Skeletal muscle satellite cell (primary cell): Measurements from ENCODE around the gene IL2RG.

Experiments
- H3K27me3 ChIP-seq: 2 replicates; pipeline ENCODE4 v1.7.0; 2013; ENCODE audit warnings: low read length; ENCODE audit not compliant: control insufficient read depth, insufficient read depth
- H3K36me3 ChIP-seq: 2 replicates; pipeline ENCODE4 v1.7.0; 2013; ENCODE audit warnings: mild to moderate bottlenecking, control low read depth, low read length; ENCODE audit not compliant: insufficient read depth
- H3K4me1 ChIP-seq: 2 replicates; pipeline ENCODE4 v1.7.0; 2013; ENCODE audit warnings: low read length; ENCODE audit not compliant: control insufficient read depth, insufficient read depth
- H3K4me2 ChIP-seq: 2 replicates; pipeline ENCODE4 v1.7.0; 2013; ENCODE audit warnings: mild to moderate bottlenecking, low read length
- H3K4me3 ChIP-seq: 2 replicates; pipeline ENCODE4 v1.7.0; 2013; ENCODE audit warnings: low read length
- H3K9ac ChIP-seq: 2 replicates; pipeline ENCODE4 v1.7.0; 2013; ENCODE audit warnings: mild to moderate bottlenecking, low read depth, low read length, moderate library complexity
- H3K9me3 ChIP-seq: replicated peaks from 2 replicates; pipeline ENCODE4 v1.7.0; 2013; ENCODE audit warnings: mild to moderate bottlenecking, control low read depth, low read length

Gene IL2RG

DNA sequence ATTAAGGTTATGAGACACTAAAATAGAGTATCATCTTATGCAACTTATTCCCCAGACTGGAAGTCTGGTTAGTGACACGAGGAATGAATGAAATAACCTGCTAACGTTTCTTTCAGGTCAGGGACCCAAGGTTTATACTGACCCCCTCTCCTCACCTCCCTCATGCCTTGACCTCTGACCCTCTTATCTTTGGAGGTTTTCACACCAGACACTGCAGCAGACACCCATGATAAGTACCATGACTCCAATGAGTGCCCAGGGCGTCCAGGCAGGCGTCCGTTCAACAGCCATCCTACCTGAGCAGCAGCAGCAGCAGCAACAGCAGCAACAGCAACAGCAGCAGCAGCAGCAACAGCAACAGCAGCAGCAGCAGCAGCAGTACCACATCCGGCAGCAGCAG lies 29.1 kb upstream of the IL2RG start:
- Histone ChIP-seq H3K9me3 (no peaks in the 10 kb centered on the region), H3K4me2 (no peak overlapping the region), H3K36me3 (peaks cover 25% of the 10 kb centered on the region), H3K9ac (no peak overlapping the region), H3K4me1 (peaks cover 6% of the 10 kb centered on the region), H3K27me3 (no peaks in the 10 kb centered on the region), H3K4me3 (no peak overlapping the region)

DNA sequence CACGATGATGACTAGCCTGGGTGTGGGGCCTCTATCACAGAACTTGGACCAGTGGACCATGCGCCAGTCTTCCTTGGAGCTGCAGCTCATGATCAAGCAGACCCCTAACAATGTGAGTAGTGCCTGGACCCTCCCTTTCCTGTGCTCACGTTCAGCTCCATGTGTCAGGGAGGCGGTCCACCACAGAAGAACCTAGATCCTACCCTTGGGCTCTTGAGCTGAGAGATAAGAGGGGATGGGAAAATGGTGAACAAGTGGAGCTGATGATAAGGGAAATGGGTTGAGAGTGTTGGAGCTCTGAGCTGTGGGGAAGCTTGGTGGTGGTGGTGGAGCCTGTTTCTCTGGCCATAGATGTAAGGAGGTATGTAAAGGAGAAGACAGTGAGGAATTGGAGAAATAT lies 20.1 kb upstream of the IL2RG start:
- H3K9me3 ChIP-seq, result no peaks in the 10 kb centered on the region
- no peak overlapping the region for H3K4me3 ChIP-seq
- no peak overlapping the region for H3K4me2 ChIP-seq
- peaks cover 34% of the 10 kb centered on the region for H3K36me3 ChIP-seq
- H3K9ac ChIP-seq, result no peak overlapping the region
- no peaks in the 10 kb centered on the region for H3K27me3 ChIP-seq
- H3K4me1 ChIP-seq, result peaks cover 12% of the 10 kb centered on the region

DNA sequence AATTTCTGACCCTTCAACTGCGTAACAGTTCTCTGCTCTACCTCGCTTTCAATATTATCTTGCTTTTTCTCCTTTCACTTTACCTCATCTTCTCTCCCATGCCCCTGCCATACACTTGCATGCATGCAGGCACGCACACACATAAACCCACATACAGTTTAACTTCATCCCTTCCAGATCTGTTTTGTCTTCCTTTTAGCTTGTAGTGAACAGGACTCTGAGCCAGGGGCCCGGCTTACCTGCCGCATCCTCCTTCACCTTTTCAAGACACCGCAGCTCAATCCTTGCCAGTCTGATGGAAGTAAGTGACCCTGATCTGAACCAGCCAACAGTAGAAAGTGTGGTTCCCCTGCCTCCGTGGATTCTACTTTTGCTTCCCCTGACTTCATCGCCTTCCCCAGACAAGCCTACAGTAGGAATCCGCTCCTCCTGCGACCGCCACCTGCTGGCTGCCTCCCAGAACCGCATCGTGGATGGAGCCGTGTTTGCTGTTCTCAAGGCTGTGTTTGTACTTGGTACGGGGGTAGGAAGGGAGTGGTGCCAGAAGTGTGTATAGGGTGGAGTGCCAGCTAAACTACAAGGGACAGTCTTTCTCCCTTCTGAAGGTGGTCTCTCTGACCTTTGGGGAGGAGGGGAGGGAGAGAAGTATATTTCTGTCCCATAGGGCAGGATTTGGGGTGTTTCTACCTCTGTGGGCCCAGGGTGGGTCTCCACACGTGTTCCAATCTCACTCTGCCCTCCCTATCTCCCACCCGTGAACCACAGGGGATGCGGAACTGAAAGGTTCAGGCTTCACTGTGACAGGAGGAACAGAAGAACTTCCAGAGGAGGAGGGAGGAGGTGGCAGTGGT lies 17.8 kb upstream of the IL2RG start:
- peak overlapping the region; percentile 30 for H3K9ac ChIP-seq
- H3K4me3 ChIP-seq, result no peak overlapping the region
- peaks cover 12% of the 10 kb centered on the region for H3K4me1 ChIP-seq
- no peaks in the 10 kb centered on the region for H3K27me3 ChIP-seq
- no peak overlapping the region for H3K4me2 ChIP-seq
- no peaks in the 10 kb centered on the region for H3K9me3 ChIP-seq
- H3K36me3 ChIP-seq, result peaks cover 40% of the 10 kb centered on the region

DNA sequence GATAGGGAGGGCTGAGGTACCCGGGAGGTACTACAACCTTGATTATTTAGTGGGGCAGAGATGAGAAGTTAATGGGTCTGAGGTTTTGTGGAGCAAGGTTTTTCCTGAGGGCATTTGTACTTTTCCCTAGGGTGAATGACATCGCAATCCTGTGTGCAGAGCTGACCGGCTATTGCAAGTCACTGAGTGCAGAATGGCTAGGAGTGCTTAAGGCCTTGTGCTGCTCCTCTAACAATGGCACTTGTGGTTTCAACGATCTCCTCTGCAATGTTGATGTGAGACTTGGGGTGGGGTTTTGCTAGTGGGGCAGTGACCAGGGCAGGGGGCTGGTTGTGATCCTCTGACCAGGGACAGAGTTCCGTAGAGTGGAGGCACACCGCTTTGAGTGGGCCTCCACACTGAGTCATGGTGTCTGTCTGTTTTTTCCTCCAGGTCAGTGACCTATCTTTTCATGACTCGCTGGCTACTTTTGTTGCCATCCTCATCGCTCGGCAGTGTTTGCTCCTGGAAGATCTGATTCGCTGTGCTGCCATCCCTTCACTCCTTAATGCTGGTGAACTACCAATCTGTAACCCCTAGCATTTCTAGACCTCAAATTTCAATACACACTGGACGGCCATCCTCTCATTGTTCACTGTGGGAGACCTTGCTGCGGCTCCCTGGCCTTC lies 16.9 kb upstream of the IL2RG start:
- peaks cover 47% of the 10 kb centered on the region for H3K36me3 ChIP-seq
- H3K9me3 ChIP-seq, result no peaks in the 10 kb centered on the region
- H3K4me2 ChIP-seq, result no peak overlapping the region
- H3K4me3 ChIP-seq, result no peak overlapping the region
- H3K9ac ChIP-seq, result no peak overlapping the region
- no peaks in the 10 kb centered on the region for H3K27me3 ChIP-seq
- H3K4me1 ChIP-seq, result peaks cover 12% of the 10 kb centered on the region

DNA sequence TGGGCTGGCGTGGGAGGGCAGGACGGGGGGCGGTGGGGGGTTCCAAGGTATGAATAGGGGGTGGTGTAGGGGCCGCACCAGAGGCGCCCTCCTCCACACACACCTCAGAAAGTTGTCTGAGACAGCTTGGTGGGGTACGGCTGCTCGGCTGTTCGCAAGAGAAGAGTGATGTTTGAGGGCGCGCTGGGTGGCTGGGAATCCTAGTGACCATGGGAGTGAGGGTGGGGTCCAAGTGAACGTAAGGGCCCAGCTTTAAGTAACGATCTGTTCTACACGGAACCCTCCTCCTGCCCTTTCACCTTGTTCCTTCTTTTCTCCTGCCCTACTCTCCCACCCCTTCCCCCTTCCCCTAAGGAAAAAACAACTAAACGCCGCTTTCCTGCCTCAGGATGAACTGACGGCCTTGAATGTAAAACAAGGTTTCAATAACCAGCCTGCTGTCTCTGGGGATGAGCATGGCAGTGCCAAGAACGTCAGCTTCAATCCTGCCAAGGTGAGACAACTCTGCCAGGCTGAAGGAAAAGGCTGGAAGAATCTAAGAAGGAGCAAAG lies 7.7 kb upstream of the IL2RG start:
- H3K4me1 ChIP-seq, result peaks cover 4% of the 10 kb centered on the region
- H3K27me3 ChIP-seq, result no peaks in the 10 kb centered on the region
- H3K4me3 ChIP-seq, result peak overlapping the region; percentile 72
- H3K36me3 ChIP-seq, result peaks cover 20% of the 10 kb centered on the region
- H3K4me2 ChIP-seq, result peak overlapping the region; percentile 86
- peaks cover 3% of the 10 kb centered on the region for H3K9me3 ChIP-seq
- H3K9ac ChIP-seq, result peak overlapping the region; percentile 90

DNA sequence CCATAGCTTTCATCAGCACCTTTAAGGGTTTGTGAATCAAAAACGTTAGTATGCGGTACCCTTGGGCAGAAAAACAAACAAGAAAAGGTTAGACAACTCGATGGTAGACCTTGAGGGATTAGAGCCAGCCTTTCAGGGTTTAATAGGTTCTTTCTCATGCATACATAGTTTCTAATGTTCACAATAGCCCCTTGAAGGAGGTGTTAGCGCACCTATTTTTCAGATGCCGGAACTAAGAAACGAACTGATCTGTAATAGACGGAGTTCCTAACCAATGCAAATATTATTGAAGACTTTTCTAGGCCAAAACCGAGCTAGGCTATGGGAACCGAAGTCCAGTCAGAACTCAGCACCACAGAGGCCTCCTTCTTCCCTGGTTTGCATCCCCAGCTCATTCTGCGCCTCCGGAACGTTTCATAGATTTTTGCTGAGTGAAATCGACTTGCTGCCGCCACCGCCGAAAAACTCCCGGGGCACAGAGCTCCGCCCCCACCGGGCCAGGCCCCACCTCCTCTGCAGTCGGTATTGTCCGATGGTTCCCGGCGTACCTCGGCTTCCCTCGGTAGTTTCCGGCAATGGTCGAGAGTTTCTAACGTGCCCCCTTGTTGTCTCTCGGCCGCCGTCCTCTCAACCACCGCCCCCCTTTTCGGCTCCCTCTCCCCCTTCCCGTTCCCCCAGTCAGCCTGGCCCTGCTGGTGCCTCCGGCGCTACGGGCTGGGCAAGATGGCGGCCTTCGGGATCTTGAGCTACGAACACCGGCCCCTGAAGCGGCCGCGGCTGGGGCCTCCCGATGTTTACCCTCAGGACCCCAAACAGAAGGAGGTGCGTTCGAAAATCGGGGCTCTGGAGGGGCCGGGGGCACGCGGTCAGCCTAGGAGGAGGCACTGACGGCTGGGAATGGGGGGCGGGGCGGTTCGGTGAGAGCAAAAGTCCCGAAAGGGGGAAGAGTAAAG lies 6.9 kb upstream of the IL2RG start, which contains the start of gene MED12:
Gene MED12, plus strand, starts transcription at position 565 of the 953 bp plus-strand sequence. Its CDS starts 159 bp downstream, at position 724.
- Histone ChIP-seq H3K9me3 (peaks cover 3% of the 10 kb centered on the region), H3K4me3 (peak within 1 kb of the TSS; percentile 72), H3K4me1 (peaks cover 4% of the 10 kb centered on the region), H3K27me3 (peaks cover 1% of the 10 kb centered on the region), H3K4me2 (peak within 1 kb of the TSS; percentile 86), H3K9ac (peak within 1 kb of the TSS; percentile 90), H3K36me3 (peaks cover 14% of the 10 kb centered on the region)

DNA sequence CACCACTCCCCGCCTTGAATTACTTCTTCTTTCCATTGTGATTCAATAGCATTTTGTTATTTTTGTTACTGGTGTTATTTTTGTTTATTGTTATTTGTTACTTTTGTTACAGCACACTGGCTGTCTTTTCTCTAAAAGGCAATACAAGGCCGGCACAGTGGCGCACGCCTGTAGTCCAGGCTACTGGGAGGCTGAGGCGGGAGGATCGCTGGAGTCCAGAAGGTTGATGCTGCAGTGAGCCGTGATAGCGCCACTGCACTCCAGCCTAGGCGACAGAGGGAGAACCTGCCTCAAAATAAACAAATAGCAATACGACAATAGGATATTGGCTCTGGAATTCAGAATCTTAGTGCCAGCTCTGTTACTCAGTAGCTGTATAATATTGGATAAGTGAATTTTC lies 6.0 kb upstream of the IL2RG start:
- Histone ChIP-seq H3K27me3 (peaks cover 6% of the 10 kb centered on the region), H3K4me1 (peaks cover 4% of the 10 kb centered on the region), H3K36me3 (peaks cover 9% of the 10 kb centered on the region), H3K9ac (no peak overlapping the region), H3K4me3 (no peak overlapping the region), H3K9me3 (peaks cover 3% of the 10 kb centered on the region), H3K4me2 (no peak overlapping the region)

DNA sequence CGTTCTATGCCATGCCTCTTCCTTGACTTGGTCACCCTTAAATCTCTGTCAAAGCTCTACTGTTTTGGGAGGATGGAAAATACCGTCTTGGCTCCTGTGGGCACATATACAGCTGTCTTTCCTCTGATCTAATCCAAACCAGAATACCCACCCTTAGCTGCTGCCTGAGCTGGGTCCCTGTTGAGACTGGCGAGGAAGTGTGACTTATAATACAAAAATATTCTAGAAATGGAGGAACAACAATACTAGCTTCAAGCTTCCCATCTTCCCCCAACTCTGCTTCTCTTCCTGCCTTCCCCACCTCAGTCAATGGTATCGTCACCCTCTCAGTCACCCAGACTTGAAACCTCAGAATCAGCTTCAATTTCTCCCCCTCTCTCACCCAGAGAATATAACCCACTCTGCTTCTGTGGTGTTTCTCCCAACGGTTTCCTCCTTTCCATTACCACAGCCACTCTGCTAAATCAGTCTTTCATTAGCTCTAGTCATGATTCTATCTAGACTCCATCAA lies 599 bp upstream of the IL2RG start:
- no peak overlapping the region for H3K9ac ChIP-seq
- H3K27me3 ChIP-seq, result peaks cover 32% of the 10 kb centered on the region
- H3K4me1 ChIP-seq, result no peaks in the 10 kb centered on the region
- no peak overlapping the region for H3K4me3 ChIP-seq
- H3K36me3 ChIP-seq, result no peaks in the 10 kb centered on the region
- no peak overlapping the region for H3K4me2 ChIP-seq
- H3K9me3 ChIP-seq, result peaks cover 3% of the 10 kb centered on the region

DNA sequence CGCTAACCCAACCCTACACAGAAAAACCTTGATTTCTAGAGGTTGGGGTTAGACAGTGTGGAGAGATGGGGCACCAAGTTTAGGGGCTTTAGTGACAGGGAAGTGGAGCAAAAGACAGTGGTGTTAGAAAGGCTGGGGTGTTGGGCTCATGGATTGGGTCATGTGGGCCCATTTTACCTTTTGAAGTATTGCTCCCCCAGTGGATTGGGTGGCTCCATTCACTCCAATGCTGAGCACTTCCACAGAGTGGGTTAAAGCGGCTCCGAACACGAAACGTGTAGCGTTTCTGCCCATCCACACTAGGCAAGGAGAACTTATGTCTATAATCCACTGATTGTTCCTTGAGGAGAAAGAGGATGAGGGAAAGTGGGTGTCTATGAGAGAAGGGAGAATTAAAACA lies 2.3 kb downstream of the IL2RG start:
- peaks cover 35% of the 10 kb centered on the region for H3K27me3 ChIP-seq
- no peak overlapping the region for H3K4me2 ChIP-seq
- no peaks in the 10 kb centered on the region for H3K9me3 ChIP-seq
- H3K4me3 ChIP-seq, result no peak overlapping the region
- no peak overlapping the region for H3K9ac ChIP-seq
- no peaks in the 10 kb centered on the region for H3K4me1 ChIP-seq
- no peaks in the 10 kb centered on the region for H3K36me3 ChIP-seq

DNA sequence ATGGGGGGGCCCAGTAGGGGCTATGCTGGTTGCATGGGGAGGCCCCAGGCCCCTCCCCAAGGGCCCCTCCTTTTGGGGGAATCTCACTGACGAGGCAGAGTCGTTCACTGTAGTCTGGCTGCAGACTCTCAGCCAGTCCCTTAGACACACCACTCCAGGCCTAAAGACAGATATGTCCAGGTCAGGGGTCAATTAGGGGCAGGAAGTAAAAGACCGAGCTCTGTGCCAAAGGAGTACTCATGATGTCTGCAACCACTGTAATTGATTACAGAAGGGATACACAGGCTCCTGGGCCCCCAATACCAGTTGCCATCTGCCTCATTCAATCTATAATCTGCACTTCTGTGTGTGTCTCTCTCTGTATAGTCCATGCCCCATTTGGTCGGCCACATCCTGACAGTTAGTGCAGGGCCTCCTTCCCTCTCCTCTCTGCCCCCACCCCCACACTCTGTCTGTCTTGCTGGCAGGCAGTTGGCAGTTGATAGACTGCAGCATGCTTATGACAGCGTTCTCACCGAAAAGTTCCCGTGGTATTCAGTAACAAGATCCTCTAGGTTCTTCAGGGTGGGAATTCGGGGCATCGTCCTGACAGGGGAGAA lies 3.5 kb downstream of the IL2RG start:
- Histone ChIP-seq H3K4me2 (no peak overlapping the region), H3K4me3 (no peak overlapping the region), H3K27me3 (peaks cover 33% of the 10 kb centered on the region), H3K9ac (no peak overlapping the region), H3K9me3 (no peaks in the 10 kb centered on the region), H3K4me1 (peaks cover 7% of the 10 kb centered on the region), H3K36me3 (no peaks in the 10 kb centered on the region)
